HCT116 (cell line): Measurements from ENCODE around the gene TPI1. TPM values are rescaled to one million over a fixed set of nuclear protein-coding genes. Genes with fewer than 3 reads are reported as not detected.

ENCODE experiments used
- ATAC-seq: fragments of 200-7000 bp; cut with Tn5 transposase; 2 replicates; pipeline ENCODE4 v1.9.1; 2020; ENCODE audit warnings: mild to moderate bottlenecking, moderate library complexity
- BruUV-seq: library from RNA; stranded (reverse); fragments of 400-500 nt; replicated peaks from 2 replicates; lab custom pipeline; 2021; lab: Mats Ljungman, UMichigan
- CTCF ChIA-PET: fragments of 300-600 bp; sonication (Branson Sonifier 250); formaldehyde crosslinking; loops from one replicate; lab custom pipeline; 2021; ENCODE audit warnings: antibody characterized with exemption; lab: Charles Lee
- POLR2A ChIA-PET: fragments of 300-600, 350-600 bp; sonication (Branson Sonifier 250); formaldehyde crosslinking; loops from one replicate; lab custom pipeline; 2021; ENCODE audit warnings: antibody characterized with exemption; lab: Charles Lee
- RAD21 ChIA-PET, 2 experiments: fragments of 300-600 bp; sonication (Branson Sonifier 250); formaldehyde crosslinking; loops; one replicate each; lab custom pipeline; 2023; ENCODE audit warnings: low total read pairs in 2 of 2; ENCODE audit not compliant: uncharacterized antibody in 2 of 2, unreplicated experiment in 2 of 2, low non-redundant PET in 1 of 2; lab: Charles Lee
- DNase-seq: peaks from one replicate; pipeline ENCODE4 v3.0.0-alpha.2; 2010; ENCODE audit warnings: low read depth, low spot score
- H2AFZ ChIP-seq: fragments of 200-600 bp; shearing (Covaris generic), sonication (generic); 2 replicates; pipeline ENCODE4 v1.6.1; 2017; ENCODE audit warnings: low read depth, mixed run types, mixed read lengths, antibody characterized with exemption, low read length; ENCODE audit not compliant: poor library complexity, severe bottlenecking
- H3K27ac ChIP-seq: 2 replicates; pipeline ENCODE4 v1.5.1; 2012; ENCODE audit warnings: low read depth, low read length
- H3K27me3 ChIP-seq: fragments of 200-600 bp; sonication (generic); 2 replicates; pipeline ENCODE4 v1.6.1; 2016; ENCODE audit warnings: mixed run types, low read length, mixed read lengths; ENCODE audit not compliant: insufficient read depth
- H3K36me3 ChIP-seq, 2 experiments: fragments of 200-500 bp in 1 of 2; fragments of 200-600 bp in 1 of 2; sonication (Bioruptor generic) in 1 of 2; sonication (generic) in 1 of 2; 2 replicates each; pipeline versions ENCODE4 v1.5.1 to v1.6.1; 2014 to 2016; ENCODE audit warnings: low read length in 2 of 2, inconsistent platforms in 1 of 2, mixed read lengths in 1 of 2, mixed run types in 1 of 2; ENCODE audit not compliant: insufficient read depth in 2 of 2, control insufficient read depth in 1 of 2
- H3K4me1 ChIP-seq, 2 experiments: fragments of 200-600 bp in 1 of 2; sonication (generic) in 1 of 2; 2 replicates each; pipeline versions ENCODE4 v1.5.1 to v1.6.1; 2012 to 2017; ENCODE audit warnings: low read length in 2 of 2, inconsistent platforms in 1 of 2, mild to moderate bottlenecking in 1 of 2, mixed read lengths in 1 of 2, mixed run types in 1 of 2, moderate library complexity in 1 of 2; ENCODE audit not compliant: insufficient read depth in 2 of 2, control insufficient read depth in 1 of 2
- H3K4me2 ChIP-seq: fragments of 200-600 bp; sonication (generic); 2 replicates; pipeline ENCODE4 v1.6.1; 2017; ENCODE audit warnings: mixed run types, low read length, mixed read lengths
- H3K4me3 ChIP-seq, 2 experiments: fragments of 200-600 bp in 1 of 2; sonication (generic) in 1 of 2; replicated peaks in 1 of 2; 2 replicates each; pipeline ENCODE4 v1.5.1; 2011 to 2016; ENCODE audit warnings: low read length in 2 of 2, control low read depth in 1 of 2, low read depth in 1 of 2, mild to moderate bottlenecking in 1 of 2, mixed read lengths in 1 of 2, mixed run types in 1 of 2
- H3K79me2 ChIP-seq: fragments of 200-600 bp; sonication (generic); 2 replicates; pipeline ENCODE4 v1.6.1; 2017; ENCODE audit warnings: mild to moderate bottlenecking, mixed run types, low read length, moderate library complexity, mixed read lengths; ENCODE audit not compliant: insufficient read depth
- H3K9ac ChIP-seq: fragments of 200-600 bp; sonication (generic); 2 replicates; pipeline ENCODE4 v1.6.1; 2016; ENCODE audit warnings: low read length, mixed read lengths
- H3K9me2 ChIP-seq: fragments of 200-600 bp; sonication (generic), shearing (Covaris generic); 2 replicates; pipeline ENCODE4 v1.6.1; 2017; ENCODE audit warnings: mixed run types, mild to moderate bottlenecking, moderate library complexity; ENCODE audit not compliant: insufficient read depth
- H3K9me3 ChIP-seq, 2 experiments: fragments of 200-500 bp in 1 of 2; fragments of 200-600 bp in 1 of 2; sonication (Bioruptor generic) in 1 of 2; sonication (generic) in 1 of 2; 2 replicates each; pipeline ENCODE4 v1.6.1; 2014 to 2017; ENCODE audit warnings: low read length in 2 of 2, mixed read lengths in 2 of 2, inconsistent platforms in 1 of 2, low read depth in 1 of 2, mild to moderate bottlenecking in 1 of 2, mixed run types in 1 of 2, moderate library complexity in 1 of 2; ENCODE audit not compliant: control insufficient read depth in 1 of 2, insufficient read depth in 1 of 2
- H4K20me1 ChIP-seq: fragments of 200-600 bp; sonication (generic), shearing (Covaris generic); 2 replicates; pipeline ENCODE4 v1.6.1; 2017; ENCODE audit warnings: mixed run types, mild to moderate bottlenecking, moderate library complexity; ENCODE audit not compliant: insufficient read depth
- EZH2phosphoT487 ChIP-seq: fragments of 200-600 bp; IDR thresholded peaks from 2 replicates; pipeline ENCODE4 v1.6.1; 2018; ENCODE audit warnings: antibody characterized with exemption, borderline replicate concordance
- POLR2A ChIP-seq: IDR thresholded peaks from 2 replicates; pipeline ENCODE4 v1.7.0; 2011; ENCODE audit warnings: borderline replicate concordance; ENCODE audit not compliant: insufficient read depth, insufficient read length; ENCODE audit errors: extremely low read depth
- POLR2AphosphoS5 ChIP-seq: IDR thresholded peaks from 2 replicates; pipeline ENCODE4 v1.6.1; 2011; ENCODE audit warnings: mild to moderate bottlenecking, low read depth, low read length, moderate library complexity
- RAD21 ChIP-seq: IDR thresholded peaks from 2 replicates; pipeline ENCODE4 v1.6.1; 2012; ENCODE audit warnings: low read depth, mild to moderate bottlenecking
- SIN3A ChIP-seq: IDR thresholded peaks from 2 replicates; pipeline ENCODE4 v1.6.1; 2012; ENCODE audit warnings: low read depth
- SP1 ChIP-seq: IDR thresholded peaks from 2 replicates; pipeline ENCODE4 v1.6.1; 2012; ENCODE audit warnings: low read depth
- ZBTB33 ChIP-seq: IDR thresholded peaks from 2 replicates; pipeline ENCODE4 v1.6.1; 2011; ENCODE audit warnings: mild to moderate bottlenecking, low read length, moderate library complexity; ENCODE audit not compliant: insufficient replicate concordance; ENCODE audit errors: extremely low read depth
- intact Hi-C: fragments of 100-400 bp; cut with micrococcal nuclease; formaldehyde crosslinking; loops from 2 replicates; pipeline ENCODE4 v1.10.0; 2022
- total RNA-seq: library from RNA; stranded (reverse); gene quantifications from one replicate; pipeline ENCODE4 v1.2.1, GENCODE V29; 2021; ENCODE audit not compliant: unreplicated experiment
- TF ChIP-seq, protein P1 (sequence below), 3 experiments: fragments of 200-600 bp in 1 of 3; sonication (generic) in 1 of 3; IDR thresholded peaks in 2 of 3; conservative IDR thresholded peaks in 1 of 3; 2 replicates each; pipeline ENCODE4 v1.5.1; 2012 to 2017; ENCODE audit warnings: low read depth in 2 of 3, low read length in 2 of 3, antibody characterized with exemption in 1 of 3, borderline replicate concordance in 1 of 3, control low read depth in 1 of 3, mild to moderate bottlenecking in 1 of 3, mixed read lengths in 1 of 3, mixed run types in 1 of 3, moderate library complexity in 1 of 3; ENCODE audit not compliant: insufficient read depth in 1 of 3
- TF ChIP-seq, protein P2 (sequence below): IDR thresholded peaks from 2 replicates; pipeline ENCODE4 v1.6.1; 2012

Gene TPI1
- total RNA-seq, 1 experiment from 2014 or later = 1,068 TPM

GRCh38 chr12:6845395-6845794, 21.9 kb upstream of the TPI1 start (continued):
- TF ChIP-seq, protein P1, sequence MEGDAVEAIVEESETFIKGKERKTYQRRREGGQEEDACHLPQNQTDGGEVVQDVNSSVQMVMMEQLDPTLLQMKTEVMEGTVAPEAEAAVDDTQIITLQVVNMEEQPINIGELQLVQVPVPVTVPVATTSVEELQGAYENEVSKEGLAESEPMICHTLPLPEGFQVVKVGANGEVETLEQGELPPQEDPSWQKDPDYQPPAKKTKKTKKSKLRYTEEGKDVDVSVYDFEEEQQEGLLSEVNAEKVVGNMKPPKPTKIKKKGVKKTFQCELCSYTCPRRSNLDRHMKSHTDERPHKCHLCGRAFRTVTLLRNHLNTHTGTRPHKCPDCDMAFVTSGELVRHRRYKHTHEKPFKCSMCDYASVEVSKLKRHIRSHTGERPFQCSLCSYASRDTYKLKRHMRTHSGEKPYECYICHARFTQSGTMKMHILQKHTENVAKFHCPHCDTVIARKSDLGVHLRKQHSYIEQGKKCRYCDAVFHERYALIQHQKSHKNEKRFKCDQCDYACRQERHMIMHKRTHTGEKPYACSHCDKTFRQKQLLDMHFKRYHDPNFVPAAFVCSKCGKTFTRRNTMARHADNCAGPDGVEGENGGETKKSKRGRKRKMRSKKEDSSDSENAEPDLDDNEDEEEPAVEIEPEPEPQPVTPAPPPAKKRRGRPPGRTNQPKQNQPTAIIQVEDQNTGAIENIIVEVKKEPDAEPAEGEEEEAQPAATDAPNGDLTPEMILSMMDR (IDR thresholded peaks at IDR 0.05 in 2 of 3, conservative IDR thresholded peaks at IDR 0.05 in 1 of 3; ENCODE audit: borderline replicate concordance in 1 of 3, insufficient read depth in 1 of 3, low read depth in 2 of 3, low read length in 2 of 3) = no peak
- TF ChIP-seq ZBTB33 = no peak

DNA sequence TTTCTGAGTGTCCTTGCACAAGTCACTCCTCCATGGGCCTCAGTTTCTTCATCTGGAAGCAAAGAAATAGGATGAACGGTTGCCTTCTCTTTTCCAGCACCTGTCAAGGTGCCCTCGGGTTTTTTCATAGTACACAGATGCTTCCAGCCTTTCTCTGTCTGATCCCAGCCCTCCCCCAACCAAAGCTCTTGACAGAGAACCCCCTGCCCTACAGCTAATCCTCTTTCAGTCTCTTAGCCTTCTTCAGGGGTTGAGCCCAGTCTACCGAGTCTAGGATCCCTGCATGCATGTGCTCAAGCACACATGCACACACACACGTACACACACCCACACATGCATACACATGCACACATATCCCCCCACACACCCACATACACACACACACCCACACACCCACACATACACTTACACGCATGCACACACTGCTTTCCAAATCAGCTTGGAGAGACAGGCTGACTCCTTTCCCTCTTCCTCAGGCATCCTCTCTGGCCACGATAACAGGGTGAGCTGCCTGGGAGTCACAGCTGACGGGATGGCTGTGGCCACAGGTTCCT, 20.9 kb upstream of the TPI1 start:
- CTCF ChIA-PET = no interaction called here
- H3K79me2 ChIP-seq = peaks cover 19% of the 10 kb centered on the region
- POLR2A ChIA-PET = no interaction called here

More for the DNA sequence above, 20.9 kb upstream of the TPI1 start:
- BruUV-seq = no TSS peak
- no peaks in the 10 kb centered on the region for H3K9me3 ChIP-seq
- H2AFZ ChIP-seq = no peak overlapping the region
- H3K27ac ChIP-seq = no peak overlapping the region
- H3K4me1 ChIP-seq = peaks cover 6 to 14% of the 10 kb centered on the region in 2 experiments
- intact Hi-C loops = no loop called here
- DNase-seq = no peak
- no peaks in the 10 kb centered on the region for H3K9me2 ChIP-seq
- TF ChIP-seq POLR2A (no peak), RAD21 (no peak), SIN3A (no peak), EZH2phosphoT487 (no peak), SP1 (no peak), POLR2AphosphoS5 (0 out of 2 replicates have a peak, but pooled peaks have one; percentile 1)
- TF ChIP-seq, protein P2, sequence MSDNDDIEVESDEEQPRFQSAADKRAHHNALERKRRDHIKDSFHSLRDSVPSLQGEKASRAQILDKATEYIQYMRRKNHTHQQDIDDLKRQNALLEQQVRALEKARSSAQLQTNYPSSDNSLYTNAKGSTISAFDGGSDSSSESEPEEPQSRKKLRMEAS = no peak
- H3K9ac ChIP-seq = no peak overlapping the region
- H3K36me3 ChIP-seq = peaks cover 25 to 44% of the 10 kb centered on the region in 2 experiments; a peak in 3 of 4 replicates
- no peak for ATAC-seq
- RAD21 ChIA-PET = no interaction called here
- H3K27me3 ChIP-seq = no peaks in the 10 kb centered on the region
- H3K4me2 ChIP-seq = no peak overlapping the region
- no peaks in the 10 kb centered on the region for H4K20me1 ChIP-seq
- H3K4me3 ChIP-seq = no peak overlapping the region
